Esophagus mucosa (tissue), 1 donor: ENCODE measurements around the gene PEX14. TPM values are rescaled to one million over a fixed set of nuclear protein-coding genes. Genes with fewer than 3 reads are reported as not detected.
"Not testable (repeated sequence)": the region's sequence is repeated elsewhere in the genome, so short reads cannot be mapped to it uniquely, and the experiment has no call there.

Source experiments
- ATAC-seq: fragments of 200-7000 bp; cut with Tn5 transposase; one replicate; pipeline ENCODE4 v1.9.1; 2020
- total RNA-seq: library from RNA; stranded (reverse); gene quantifications from one replicate; pipeline ENCODE4 v1.2.4, GENCODE V29; 2023
- donor health status: DM: yes; HTN: yes; CAD: no.

PEX14 gene
- total RNA-seq, 1 donor from 2014 or later, result 16.2 TPM

DNA sequence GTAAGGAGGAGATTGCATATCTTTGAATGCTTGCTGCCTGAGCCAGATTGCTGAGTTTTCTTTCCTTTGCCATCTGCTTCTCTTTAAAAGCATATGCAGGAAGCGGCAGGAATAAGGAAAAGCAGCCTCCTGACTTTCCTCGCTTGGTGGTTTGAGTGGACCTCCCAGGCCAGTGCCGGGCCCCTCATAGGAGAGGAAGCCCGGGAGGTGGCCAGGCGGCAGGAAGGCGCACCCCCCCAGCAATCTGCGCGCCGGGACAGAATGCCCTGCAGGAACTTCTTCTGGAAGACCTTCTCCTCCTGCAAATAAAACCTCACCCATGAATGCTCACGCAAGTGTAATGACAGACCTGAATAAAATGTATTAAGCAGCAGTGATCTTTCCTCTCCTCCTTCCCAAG is 23.5 kb upstream of the PEX14 start:
- no peak for ATAC-seq

DNA sequence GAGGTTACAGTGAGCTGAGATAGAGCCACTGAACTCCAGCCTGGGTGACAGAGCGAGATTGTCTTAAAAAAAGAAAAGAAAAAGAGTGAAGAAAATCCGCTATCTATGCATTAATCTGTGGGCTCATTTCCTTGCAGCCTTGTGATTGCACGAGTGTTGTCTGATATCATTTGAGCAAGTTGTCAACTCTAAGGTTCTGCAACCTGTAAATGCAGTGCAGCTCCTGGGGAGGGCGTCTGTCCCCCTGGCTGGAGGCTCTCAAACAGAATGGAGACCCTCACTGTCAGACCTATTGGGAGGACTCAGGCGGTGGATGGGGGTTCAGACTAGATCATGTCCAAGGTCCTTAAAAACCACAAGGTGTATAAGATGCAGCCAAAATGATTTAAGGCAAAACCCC is 18.7 kb upstream of the PEX14 start:
- ATAC-seq, result no peak

DNA sequence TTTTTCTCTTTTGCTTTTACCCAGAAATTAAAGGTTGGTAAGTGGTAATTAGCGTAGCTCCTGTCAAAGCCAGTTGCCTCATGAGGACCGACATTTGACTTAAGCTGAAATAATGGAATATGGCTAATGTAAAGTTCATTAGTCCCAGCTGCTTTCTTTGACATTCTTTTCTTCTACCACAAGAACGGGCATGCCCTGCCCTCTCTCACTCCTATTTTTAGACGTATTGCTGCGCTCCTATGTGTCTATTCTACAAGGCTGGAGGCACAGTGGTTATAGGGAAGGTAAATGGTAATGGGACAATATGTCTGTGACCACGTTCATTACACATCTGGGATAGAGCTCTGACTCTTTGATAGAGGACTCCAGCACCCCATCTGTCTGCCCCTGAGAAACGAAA is 18.1 kb upstream of the PEX14 start:
- ATAC-seq, result peak; percentile 54

DNA sequence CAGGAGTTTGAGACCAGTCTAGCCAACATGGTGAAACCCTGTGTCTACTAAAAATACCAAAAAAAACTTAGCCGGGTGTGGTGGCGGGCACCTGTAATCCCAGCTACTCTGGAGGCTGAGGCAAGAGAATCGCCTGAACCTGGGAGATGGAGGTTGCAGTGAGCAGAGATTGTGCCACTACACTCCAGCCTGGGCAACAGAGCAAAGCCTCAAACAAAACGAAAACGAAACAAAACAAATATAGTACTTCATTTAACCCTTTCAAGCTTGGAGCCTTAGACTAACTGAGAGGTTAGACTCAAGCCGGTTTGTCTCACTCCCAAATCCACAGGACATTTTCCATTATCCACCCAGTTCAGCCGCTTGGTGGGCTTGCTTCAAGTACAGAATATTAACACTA is 17.3 kb upstream of the PEX14 start:
- ATAC-seq, result not testable (repeated sequence)

DNA sequence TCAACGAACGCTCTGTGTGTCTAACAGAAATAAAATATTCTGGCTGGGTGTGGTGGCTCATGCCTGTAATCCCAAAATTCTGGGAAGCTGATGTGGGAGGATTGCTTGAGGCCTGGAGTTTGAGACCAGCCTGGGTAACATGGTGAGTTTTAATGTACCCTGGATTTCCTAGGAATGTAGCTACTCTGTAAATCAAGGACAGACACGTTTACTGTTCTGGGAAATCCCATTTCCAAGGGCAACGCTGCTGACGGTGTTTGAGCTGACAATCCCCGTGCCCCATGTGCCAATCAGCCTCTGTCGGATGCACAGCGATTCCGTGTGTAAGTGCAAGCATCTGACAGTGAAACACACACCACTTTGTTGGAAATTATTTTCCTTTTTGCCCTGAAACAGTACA is 16.9 kb upstream of the PEX14 start:
- ATAC-seq, result no peak

DNA sequence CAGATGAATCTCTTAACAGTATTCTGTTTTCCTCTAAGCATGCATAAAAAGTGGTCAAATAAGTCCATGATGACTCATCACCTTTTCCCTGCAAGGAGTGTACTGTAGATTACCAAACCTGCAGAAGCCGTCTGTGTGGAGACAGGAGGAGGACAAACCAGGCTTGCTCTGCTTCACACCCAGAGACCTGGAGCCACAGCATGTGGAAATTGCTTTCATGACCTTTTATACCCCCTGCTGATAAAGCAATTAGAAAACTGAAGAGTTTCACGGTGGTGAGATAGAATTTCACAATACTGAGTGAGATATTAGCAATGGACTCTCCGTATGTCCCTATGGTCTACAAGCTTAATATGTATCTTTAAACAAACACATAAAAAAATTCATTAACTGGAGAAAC is 15.6 kb upstream of the PEX14 start:
- ATAC-seq, result peak; percentile 93

DNA sequence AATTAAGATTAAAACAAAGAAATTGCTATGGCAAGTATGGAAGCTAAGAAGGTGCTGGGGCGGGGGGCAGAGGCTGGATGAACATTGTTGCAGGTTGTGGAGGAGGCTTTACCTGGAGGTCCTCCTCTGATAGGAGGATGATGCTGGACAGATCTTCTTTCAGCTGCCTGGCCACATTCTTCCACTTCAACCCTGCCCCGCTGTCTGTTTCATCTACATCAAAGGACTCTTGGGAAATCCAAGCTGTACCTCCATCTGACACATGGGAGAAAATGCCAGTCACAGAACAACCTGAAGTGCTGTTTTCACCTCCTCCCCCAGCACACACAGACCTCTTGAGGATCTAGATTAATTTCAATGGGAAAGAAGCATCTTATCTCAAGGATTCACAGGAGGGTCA is 7.7 kb upstream of the PEX14 start:
- ATAC-seq, result no peak

DNA sequence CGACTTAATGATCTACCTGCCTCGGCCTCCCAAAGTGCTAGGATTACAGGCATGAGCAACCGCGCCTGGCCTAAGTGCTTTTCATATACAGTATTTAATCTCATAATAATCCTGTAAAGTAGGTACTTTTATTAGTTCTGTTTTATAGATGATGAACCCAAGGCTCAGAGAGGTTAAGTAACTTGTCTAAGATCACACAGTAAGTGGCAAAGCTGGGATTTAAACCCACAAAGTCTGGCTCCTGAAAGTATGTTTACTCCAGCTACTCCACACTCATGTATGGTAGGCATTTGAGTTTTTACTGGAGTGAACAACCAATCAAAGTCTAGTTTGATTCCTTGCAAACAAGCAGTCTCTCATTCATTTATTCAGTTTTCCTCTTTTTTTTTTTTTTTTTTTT is 4.7 kb upstream of the PEX14 start:
- no peak for ATAC-seq

DNA sequence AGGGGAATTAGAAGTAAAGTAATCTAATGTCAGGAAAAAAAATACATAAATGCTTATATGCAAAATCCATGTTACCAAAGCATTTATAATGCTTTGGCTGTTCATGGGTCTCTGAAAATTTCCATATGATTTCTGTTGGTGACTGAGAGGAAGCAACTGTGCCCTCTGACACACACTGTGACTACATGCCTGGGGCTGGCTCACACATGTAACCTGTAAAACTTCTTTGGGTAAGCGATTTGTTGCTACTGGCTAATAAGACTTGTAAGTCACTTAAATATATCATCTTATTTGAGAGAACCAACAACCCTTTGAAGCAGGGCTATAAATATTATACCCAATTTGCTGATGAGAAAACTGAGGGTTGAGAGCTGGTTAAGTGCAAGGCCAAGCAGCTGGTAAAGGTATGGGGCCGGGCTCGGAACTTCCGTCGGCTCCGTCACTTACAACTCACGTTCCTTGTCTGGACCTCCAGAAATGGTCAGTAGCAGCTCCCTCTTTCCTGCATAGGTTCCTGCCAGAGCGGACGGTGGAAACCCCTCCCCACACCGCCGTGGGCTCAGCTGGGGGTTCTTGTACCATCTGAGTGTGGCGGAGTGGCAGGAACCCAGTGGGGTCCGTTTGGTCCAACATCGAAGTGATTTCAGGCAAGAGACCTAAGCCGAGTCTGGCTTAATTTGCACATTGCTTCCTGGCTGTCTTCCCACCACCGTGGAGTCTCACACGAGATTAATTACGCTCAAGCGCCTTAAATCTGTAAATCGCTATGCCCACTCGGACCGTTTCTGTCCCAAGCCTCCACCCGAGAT is 3.1 kb upstream of the PEX14 start:
- ATAC-seq, result peak; percentile 44

DNA sequence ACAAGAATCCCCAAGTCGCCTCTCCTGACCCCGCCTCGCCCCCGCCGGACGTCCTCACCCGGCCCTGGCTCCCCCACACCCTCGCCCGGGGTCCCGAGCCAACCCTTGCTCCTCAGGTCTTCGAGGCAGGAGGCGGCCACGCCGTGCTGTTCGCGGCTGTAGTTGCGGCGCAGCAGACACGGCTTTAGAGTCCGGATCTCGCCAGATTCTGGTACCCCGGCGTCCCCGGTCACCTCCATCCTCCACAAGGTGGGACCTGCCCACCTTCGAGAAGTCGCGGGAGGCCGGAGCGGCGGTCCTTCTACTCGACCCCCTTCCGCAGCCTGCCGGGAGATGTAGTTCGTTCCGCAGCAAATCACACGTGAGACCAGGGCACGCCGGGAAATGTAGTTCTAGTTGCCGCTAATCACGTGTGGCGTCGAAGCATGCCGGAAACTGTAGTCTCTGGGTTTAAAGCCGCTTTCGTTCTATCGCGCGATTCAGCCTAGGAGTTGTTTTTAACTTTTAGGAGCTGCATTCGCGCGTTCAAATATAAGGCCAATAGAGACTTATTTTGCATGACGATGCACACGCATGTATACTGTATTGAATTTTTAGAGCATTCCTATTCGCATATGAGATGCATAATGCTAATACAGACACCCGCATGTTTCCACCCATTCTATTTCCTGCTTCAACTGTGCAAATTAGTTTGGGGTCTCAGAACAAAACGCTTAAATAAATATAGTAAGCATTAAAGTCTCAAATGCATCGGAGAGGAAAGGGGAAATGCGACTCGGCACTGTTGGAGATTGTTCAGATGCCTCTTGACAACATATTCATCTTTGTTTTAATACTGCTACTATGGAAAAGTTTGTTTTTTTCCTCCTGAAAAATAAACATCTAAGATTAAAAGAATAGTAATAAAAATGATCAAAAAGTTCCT is 2.3 kb upstream of the PEX14 start, which contains the start of gene DFFA:
TSS of gene DFFA (minus strand) at position 310 of the 925 bp plus-strand sequence. CDS start at position 239, 71 bp downstream.
- peak; percentile 88 for ATAC-seq

DNA sequence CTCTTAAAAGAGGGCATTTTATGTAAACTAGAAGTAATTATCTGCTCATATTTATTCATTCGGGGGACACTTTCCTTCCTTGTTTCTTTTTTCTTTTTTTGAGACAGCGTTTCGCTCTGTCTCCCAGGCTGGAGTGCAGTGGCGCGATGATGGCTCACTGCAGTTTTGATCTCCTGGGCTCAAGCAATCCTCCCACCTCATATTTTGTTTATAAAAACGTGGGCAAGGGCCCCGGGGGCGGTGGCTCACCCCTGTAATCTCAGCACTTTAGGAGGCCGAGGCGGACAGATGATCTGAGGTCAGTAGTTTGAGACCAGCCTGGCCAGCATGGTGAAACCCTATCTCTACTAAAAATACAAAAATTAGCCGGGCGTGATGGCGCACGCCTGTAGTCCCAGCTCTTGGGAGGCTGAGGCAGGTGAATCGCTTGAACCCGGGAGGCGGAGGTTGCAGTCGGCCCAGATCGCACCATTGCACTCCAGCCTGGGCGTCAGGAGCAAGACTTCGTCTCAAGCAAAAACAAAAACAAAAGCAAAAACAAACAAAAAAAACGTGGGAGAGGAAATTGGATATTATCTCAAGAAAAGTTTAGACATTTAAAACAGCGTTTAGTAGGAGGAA is 1.5 kb upstream of the PEX14 start:
- no peak for ATAC-seq

DNA sequence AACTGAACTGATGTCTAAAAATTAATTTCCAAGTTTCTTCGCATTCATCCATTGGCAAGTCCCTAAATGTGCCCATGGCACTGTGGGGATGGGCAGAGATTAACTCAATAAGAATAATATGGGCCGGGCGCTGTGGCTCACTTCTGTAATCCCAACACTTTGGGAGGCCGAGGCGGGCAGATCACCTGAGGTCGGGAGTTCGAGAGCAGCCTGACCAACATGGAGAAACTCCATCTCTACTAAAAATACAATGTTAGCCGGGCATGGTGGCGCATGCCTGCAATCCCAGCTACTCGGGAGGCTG is 489 bp upstream of the PEX14 start:
- not testable (repeated sequence) for ATAC-seq

DNA sequence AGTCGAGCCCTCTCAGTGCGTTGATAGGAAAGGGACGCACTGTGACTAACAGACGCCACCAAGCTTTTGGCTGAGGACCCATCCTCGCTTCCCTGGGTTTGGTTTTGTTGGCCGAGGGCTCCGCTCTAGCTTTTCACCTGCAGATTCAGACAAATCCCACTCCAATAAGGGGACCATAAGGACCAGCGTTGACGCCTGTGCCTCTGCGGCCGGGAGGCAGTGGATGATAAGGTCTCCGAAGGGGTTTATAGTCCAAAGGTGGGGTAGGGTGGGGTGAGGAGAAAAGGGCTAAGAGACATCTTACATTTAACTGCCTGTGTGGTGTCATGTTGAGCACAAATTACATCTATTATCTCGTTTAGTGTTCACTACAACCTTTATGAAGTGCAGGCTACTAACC is 760 bp downstream of the PEX14 start:
- ATAC-seq, result no peak

DNA sequence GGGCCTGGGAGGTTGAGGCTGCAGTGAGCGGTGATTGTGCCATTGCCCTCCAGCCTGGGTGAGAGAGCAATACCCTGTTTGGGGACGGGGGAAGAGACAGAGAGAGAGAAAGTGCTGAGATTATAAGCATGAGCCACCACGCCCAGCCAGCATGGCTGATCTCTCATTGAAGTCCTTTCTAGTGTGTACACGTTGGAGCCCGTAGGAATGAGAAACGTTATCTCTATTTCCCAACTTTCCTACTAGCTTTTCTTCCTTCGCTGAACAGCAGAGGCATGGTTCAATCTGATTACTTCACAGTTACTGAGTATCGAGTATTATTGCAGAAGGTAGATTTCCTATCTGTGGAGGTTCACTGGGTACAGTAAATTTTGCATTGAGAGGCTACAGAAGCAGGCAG is 4.5 kb downstream of the PEX14 start:
- peak; percentile 21 for ATAC-seq

DNA sequence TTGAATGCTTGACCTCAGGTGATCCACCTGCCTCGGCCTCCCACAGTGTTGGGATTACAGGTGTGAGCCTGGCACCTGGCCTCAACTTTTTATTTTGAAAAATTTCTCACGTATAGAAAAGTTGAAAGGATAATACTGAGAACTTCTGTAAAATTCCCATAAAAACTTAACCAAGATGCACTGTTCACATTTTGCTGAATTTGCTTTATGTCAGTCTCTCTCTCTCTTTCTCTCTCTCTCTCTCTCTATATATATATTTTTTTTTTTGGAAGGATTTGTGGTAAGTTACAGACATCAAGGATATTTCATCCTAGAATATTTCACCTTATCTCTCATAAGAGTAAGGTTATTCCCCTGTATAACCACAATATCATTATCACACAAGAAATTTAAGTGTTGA is 5.9 kb downstream of the PEX14 start:
- no peak for ATAC-seq

DNA sequence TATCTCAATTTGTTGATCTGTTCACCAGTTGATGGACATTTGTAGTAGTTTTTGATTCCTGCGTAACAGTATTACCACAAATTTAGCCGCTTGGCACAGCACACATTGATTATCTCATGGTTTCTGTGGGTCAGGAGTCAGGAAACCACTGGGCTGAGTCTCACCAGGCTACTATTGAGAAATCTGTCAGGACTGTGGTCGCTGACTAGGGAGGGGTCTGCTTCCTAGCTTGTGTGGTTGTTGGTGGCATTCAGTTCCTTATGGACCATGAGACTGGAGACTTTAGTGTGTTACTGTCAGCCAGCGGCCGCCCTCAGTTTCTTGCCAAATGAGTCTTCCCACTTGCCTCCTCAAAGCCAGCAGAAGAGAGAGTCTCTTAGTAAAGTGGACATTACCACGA is 9.8 kb downstream of the PEX14 start:
- no peak for ATAC-seq

DNA sequence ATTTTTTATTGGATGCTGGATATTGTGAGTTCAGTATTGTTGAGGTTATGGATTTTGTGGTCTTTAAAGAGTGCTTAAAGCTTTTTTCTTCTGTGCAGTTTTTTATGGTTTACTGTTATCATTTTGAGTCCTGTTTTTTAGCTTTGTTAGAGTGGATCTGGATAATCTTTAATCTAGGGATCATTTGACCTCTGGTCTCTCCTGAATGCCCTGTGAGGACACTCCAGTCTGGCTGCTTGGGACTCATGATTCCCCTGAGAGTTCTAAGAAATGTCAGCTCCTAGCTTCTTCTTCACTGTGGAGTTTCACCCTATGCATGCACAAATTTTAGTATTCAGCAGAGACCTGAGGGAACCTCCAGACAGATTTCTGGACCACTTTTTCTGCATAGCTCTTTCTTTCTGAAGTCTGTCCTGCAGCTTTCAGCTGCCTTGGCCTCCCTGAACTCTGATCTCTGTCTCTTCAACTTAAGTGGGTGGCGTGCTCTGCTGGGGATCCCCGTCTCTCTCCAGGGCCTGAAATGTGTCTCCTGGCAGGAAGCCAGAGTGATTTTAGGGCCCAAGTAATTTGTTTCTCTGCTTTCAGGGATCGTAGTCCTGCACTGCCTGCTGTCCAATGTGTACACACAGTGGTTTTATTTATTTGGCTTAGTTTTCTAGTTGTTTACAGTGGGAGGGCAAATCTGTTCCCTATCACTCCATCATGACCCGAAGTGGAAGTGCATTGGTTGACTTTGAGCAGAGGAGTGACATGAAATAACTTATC is 14.7 kb downstream of the PEX14 start:
- no peak for ATAC-seq

DNA sequence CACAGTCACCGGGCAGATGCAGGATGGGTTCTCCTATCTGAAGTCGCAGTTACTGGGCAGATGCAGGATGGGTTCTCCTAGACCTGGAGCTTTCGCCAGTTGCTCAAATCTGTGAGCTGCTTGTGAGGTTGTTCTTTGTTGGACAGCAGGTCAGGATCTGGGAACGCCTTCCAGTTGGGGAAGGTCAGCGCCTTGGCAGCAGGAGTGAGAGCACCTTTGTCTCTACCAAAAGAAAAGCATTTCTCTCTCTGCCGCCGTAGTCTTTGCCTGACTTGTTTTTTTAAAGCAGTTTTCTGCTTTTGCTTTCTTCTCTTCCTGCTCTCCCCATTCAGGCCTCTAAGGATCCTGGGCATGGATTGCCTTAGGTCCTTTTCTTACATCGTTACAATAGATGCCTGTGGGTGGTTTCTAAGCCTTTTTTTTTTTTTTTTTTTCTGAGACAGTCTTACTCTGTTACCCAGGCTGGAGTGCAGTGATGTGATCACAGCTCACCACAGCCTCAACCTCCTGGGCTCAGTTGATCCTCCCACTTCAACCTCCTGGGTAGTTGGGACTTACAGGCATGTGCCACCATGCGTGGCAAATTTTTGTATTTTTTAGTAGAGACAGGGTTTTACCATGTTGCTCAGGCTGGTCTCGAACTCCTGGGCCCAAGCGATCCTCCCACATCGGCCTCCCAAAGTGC is 15.7 kb downstream of the PEX14 start:
- no peak for ATAC-seq

DNA sequence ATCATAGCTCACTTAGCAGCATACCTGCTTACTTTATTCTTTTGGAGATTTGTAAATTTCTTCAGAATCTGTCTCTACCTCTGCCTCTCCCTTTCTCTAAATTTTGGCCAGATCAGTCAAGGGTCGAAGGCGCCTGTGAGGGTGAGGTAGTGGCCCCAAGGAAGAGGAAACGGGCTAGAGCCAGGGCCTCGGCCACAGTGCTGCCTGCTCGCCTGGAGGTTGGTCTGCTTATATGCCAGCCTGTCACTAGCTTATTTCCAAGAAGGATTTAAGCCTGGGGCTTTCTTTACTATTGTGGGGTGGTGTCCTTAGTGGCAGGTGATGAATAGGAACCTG is 19.6 kb downstream of the PEX14 start:
- no peak for ATAC-seq

DNA sequence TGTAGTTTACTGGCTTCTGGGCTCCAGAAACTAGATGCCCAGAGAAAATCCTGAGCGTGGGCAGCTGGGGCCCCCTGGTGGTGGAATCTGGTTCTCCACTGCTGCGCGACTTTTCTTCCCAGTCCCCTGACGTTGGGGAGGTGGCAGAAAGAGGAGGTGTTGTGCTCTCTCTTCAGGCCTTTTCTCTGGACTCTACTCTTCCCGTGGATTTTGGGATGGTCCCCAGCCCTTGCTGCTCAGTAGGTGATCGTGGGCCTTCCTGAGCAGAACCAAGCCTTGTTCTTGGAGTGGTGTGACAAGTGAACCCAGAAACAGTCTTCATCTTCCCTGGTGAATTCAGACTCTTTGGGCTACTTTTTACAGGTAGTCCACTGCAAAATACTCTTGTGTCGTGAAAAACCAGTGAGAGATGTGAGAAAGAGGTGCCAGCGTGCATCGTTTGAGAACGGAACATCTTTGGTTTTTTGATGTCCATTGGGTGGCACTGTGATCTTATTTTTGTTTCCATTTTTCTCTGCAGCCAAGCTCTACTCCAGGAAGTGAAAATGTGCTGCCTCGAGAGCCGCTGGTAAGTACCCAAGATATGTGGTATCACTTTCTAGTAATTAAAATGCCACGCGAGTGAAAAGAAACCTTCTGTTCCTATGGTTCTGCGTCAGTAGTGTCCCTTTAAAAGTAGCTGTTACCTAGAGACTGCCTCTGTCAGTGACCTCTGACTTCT is 20.2 kb downstream of the PEX14 start:
- ATAC-seq, result peak; percentile 61

DNA sequence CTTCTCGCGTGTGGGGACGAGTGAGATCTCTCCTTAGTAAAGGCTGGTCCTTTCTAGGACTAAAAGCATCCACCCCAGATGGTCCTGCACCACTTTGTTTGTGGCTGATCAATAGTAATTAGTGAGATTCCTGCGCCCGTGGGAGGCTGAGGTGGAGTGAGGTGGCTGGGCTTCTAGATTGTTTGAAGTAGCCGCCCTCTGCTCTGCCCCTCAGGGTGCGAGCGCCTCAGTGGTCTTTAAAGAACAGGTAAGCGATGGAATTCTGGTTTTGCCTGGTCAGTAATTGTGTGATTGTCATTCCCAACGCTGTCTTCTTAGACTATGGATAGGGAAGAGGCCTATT is 20.7 kb downstream of the PEX14 start:
- ATAC-seq, result no peak

DNA sequence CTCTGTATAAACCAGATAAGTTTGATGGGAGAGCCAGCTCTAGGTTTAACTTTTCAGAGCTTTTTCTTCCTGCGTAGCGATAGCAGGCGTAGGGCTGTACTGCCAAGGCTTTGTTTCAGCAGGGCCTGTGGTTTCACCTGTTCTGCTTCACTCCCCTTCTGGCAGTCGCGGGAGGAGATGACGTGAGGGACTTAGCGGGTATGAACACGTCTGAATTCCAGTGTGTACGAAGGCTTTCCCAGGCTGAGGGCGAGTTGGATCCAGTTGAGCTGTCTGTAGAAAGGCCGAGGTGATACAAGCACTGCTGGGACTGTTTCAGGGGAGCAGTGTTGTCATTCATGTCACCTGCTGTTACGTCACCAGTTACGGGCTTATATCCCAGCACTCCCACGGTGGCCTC is 21.2 kb downstream of the PEX14 start:
- ATAC-seq, result peak; percentile 94
